Astrocyte of the spinal cord (primary cell): ENCODE measurements around the gene MRPL22.
A peak's percentile ranks its signal among the peaks of the same experiment; 100 is the strongest.
"Not testable (repeated sequence)": the region's sequence is repeated elsewhere in the genome, so short reads cannot be mapped to it uniquely, and the experiment has no call there.

Source experiments
- DNase-seq: peaks from one replicate; pipeline ENCODE4 v3.0.0; 2011; ENCODE audit warnings: low read depth, low spot score
- H3K4me3 ChIP-seq: 2 replicates; pipeline ENCODE4 v1.5.1; 2011; ENCODE audit warnings: low read depth, mild to moderate bottlenecking, low read length, moderate library complexity
- CTCF ChIP-seq: IDR thresholded peaks from 2 replicates; pipeline ENCODE4 v1.5.1; 2012; ENCODE audit warnings: low read depth, mild to moderate bottlenecking, low read length, inconsistent platforms
- in situ Hi-C: cut with HindIII; loops from 2 replicates; pipeline ENCODE4 v1.10.0; 2017; ENCODE audit warnings: low sequenced_read_pairs

Gene MRPL22

DNA sequence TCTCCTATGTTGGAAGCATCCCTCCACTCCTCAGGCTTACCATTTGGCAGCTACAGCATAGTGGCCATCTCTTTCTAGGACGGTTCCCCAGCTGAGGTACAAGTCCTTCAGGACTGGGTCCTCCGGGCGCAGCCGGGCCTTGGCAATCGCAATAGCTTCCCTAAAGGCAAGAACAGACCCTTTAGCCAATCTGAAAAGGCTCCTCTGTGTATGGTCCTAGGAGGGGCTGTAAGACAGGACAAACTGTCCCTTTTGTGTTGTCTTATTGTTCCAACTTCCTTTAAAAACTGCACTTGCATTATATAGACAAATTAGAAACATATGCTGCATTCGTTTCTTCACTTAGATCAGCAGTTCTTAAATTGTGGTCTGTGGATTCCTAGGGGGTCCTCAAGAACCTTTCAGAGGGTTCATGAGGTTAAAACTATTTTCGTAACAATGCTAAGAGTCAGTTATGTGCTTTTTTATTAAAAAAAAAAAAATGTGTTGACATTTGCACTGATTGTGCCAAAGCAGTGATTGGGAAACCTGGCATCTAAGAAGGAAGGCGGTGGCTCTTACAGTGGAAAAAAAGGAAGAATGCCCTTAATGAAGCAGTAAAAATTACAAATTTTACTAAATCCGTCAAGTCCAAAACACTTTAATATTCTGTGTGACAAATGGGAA, 41.6 kb upstream of the MRPL22 start:
- no peak overlapping the region for H3K4me3 ChIP-seq
- in situ Hi-C loops: no loop called here
- TF ChIP-seq CTCF: no peak
- peak; percentile 29 for DNase-seq

DNA sequence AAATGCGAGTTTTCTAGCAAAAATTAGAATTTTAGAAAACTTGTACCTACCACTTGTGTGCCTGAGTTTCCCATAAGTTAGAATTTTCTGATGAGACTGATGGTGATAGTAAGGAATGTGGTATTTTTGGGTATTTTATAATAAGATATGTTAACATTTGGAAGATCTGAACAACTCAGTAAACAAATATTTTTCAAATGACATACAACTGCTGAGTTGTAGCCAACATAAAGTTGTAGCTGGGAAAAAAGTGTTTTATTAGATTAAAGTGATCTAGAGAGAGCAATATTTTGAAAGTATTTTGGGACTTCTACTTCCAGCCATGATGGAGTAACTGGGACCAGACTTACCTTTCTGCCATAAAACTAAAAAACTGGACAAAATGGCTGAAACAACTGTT, 40.8 kb upstream of the MRPL22 start:
- DNase-seq: no peak
- no peak overlapping the region for H3K4me3 ChIP-seq
- TF ChIP-seq CTCF: no peak
- in situ Hi-C loops: no loop called here

- in situ Hi-C loops: no loop called here
- no peak overlapping the region for H3K4me3 ChIP-seq
- peak; percentile 76 for DNase-seq
- no peak for TF ChIP-seq CTCF
These were observed 39.6 kb upstream of the MRPL22 start for GRCh38 chr5:154901276-154901675.

GRCh38 chr5:154901913-154902312, 39.0 kb upstream of the MRPL22 start:
- in situ Hi-C loops: no loop called here
- TF ChIP-seq CTCF: no peak
- H3K4me3 ChIP-seq: no peak overlapping the region
- DNase-seq: no peak

DNA sequence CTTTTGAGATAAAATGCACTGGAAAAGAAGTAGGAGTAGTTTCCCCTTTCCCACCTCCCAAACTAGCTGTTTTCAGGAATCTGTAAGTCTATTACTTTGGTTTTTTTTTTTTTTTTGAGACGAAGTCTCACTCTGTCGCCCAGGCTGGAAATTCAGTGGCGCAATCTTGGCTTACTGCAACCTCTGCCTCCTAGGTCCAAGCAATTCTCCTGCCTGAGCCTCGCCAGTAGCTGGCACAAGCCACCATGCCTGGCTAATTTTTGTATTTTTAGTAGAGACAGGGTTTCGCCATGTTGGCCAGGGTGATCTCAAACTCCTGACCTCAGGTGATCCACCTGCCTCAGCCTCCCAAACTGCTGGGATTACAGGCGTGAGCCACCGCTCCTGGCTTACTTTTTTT, 35.3 kb upstream of the MRPL22 start:
- H3K4me3 ChIP-seq, DNase-seq, in situ Hi-C loops: not testable (repeated sequence)

GRCh38 chr5:154916874-154917273, 24.0 kb upstream of the MRPL22 start:
- no peak overlapping the region for H3K4me3 ChIP-seq
- no peak for DNase-seq
- in situ Hi-C loops: no loop called here
- no peak for TF ChIP-seq CTCF

DNA sequence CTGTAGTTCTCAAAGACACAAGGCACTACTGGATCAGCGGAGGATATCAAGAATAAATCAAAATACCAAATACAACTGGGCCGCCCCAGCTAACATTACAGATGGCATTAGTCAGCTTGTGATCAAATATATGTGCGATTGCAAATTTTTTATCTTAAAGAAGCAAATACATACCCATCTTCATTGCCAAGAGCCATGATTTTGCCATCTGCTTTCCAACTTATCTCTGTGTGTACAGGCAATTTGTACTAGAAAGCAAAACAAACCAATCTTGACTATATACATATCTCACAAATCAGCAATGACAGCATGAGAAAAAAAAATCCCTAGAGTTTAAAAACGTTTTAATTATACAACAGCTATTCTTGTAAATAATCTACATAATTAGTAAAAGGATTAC, 23.1 kb upstream of the MRPL22 start:
- DNase-seq: no peak
- H3K4me3 ChIP-seq: no peak overlapping the region
- TF ChIP-seq CTCF: no peak
- in situ Hi-C loops: no loop called here
